GM23248 (cell line): ENCODE data around the gene ISOC2. TPM values are rescaled to one million over a fixed set of nuclear protein-coding genes. Genes with fewer than 3 reads are reported as not detected.
A peak's percentile ranks its signal among the peaks of the same experiment; 100 is the strongest.
"Not testable (repeated sequence)": the region's sequence is repeated elsewhere in the genome, so short reads cannot be mapped to it uniquely, and the experiment has no call there.

ENCODE experiments used
- DNase-seq: peaks from one replicate; pipeline ENCODE4 v3.0.0-alpha.2; 2015
- H2AFZ ChIP-seq: fragments of 200-600 bp; sonication (generic); 2 replicates; pipeline ENCODE4 v1.6.1; 2016; ENCODE audit warnings: antibody characterized with exemption
- H3F3A ChIP-seq: fragments of 200-600 bp; sonication (generic); 2 replicates; pipeline ENCODE4 v1.6.1; 2016; ENCODE audit warnings: mild to moderate bottlenecking, antibody characterized with exemption, mixed run types; ENCODE audit not compliant: insufficient read depth
- H3K27ac ChIP-seq: fragments of 200-600 bp; sonication (generic); 2 replicates; pipeline ENCODE4 v1.5.1; 2016; ENCODE audit warnings: mild to moderate bottlenecking
- H3K27me3 ChIP-seq: fragments of 200-600 bp; sonication (generic); replicated peaks from 2 replicates; pipeline ENCODE4 v1.6.1; 2016; ENCODE audit warnings: mild to moderate bottlenecking; ENCODE audit not compliant: insufficient read depth
- H3K36me3 ChIP-seq: fragments of 200-600 bp; sonication (generic); 2 replicates; pipeline ENCODE4 v1.6.1; 2016; ENCODE audit warnings: low read depth, mild to moderate bottlenecking
- H3K4me1 ChIP-seq: fragments of 200-600 bp; sonication (generic); 2 replicates; pipeline ENCODE4 v1.6.1; 2016; ENCODE audit warnings: mild to moderate bottlenecking; ENCODE audit not compliant: insufficient read depth
- H3K4me2 ChIP-seq: fragments of 200-600 bp; sonication (generic); one replicate; pipeline ENCODE4 v1.6.1; 2016; ENCODE audit warnings: mild to moderate bottlenecking; ENCODE audit not compliant: unreplicated experiment
- H3K4me3 ChIP-seq: fragments of 200-600 bp; sonication (generic); 2 replicates; pipeline ENCODE4 v1.5.1; 2016; ENCODE audit warnings: mild to moderate bottlenecking
- H3K79me2 ChIP-seq: fragments of 200-600 bp; sonication (generic); 2 replicates; pipeline ENCODE4 v1.6.1; 2016; ENCODE audit warnings: mild to moderate bottlenecking; ENCODE audit not compliant: insufficient read depth
- H3K9ac ChIP-seq: fragments of 200-600 bp; sonication (generic); 2 replicates; pipeline ENCODE4 v1.6.1; 2016; ENCODE audit warnings: mild to moderate bottlenecking
- H3K9me2 ChIP-seq: fragments of 200-600 bp; sonication (generic); 2 replicates; pipeline ENCODE4 v1.6.1; 2016; ENCODE audit warnings: mixed run types, mild to moderate bottlenecking, moderate library complexity; ENCODE audit not compliant: insufficient read depth
- H3K9me3 ChIP-seq: fragments of 200-600 bp; sonication (generic); one replicate; pipeline ENCODE4 v1.6.1; 2017; ENCODE audit warnings: low read depth
- H4K20me1 ChIP-seq: fragments of 200-600 bp; sonication (generic); 2 replicates; pipeline ENCODE4 v1.6.0; 2016; ENCODE audit not compliant: insufficient read depth
- EZH2 ChIP-seq: fragments of 200-600 bp; sonication (generic); IDR thresholded peaks from 2 replicates; pipeline ENCODE4 v1.6.1; 2018; ENCODE audit warnings: antibody characterized with exemption, mild to moderate bottlenecking; ENCODE audit not compliant: insufficient read depth, poor library complexity, severe bottlenecking
- EZH2phosphoT487 ChIP-seq: fragments of 200-600 bp; sonication (generic); IDR thresholded peaks from 2 replicates; pipeline ENCODE4 v1.6.1; 2018; ENCODE audit warnings: antibody characterized with exemption, moderate library complexity, mild to moderate bottlenecking, low read depth; ENCODE audit not compliant: insufficient read depth
- WGBS, 2 experiments: methylation state at CpG; one replicate each; pipeline ENCODE4 v1.1.6; 2015 to 2017; ENCODE audit warnings: low lambda C conversion rate in 2 of 2, low coverage in 1 of 2; ENCODE audit errors: missing lambda C conversion rate in 2 of 2; 5-methylcytosine and 5-hydroxymethylcytosine counted together
- in situ Hi-C: fragments of 300-500 bp; cut with MboI; formaldehyde crosslinking; loops from 2 replicates; pipeline ENCODE4 v1.15.0; 2020
- polyA plus RNA-seq: library from polyadenylated mRNA; unstranded; fragments of >200 nt; fragmentation: Nextera tagmentation; extraction: Ambion mirVana; gene quantifications from 2 replicates; pipeline ENCODE4 v1.2.1, GENCODE V29; 2016
- total RNA-seq: library from RNA; depleted of rRNA; stranded (reverse); fragments of >200 nt; shearing (Covaris generic); gene quantifications from 2 replicates; pipeline ENCODE4 v1.2.3, GENCODE V29; 2014

ISOC2 gene
- total and polyA plus RNA-seq, 2 experiments from 2014 or later = 34.0 to 103 TPM

GRCh38 chr19:55408533-55408872 lies 52.9 kb downstream of the ISOC2 start:
- Histone ChIP-seq H3K4me3 (peak overlapping the region; percentile 69), H4K20me1 (no peaks in the 10 kb centered on the region), H3K9ac (peak overlapping the region; percentile 78), H3K9me3 (no peaks in the 10 kb centered on the region), H3K4me1 (peaks cover 14% of the 10 kb centered on the region; the same call in 1 of the 2 replicates), H3K9me2 (no peaks in the 10 kb centered on the region), H3K4me2 (peak overlapping the region; percentile 79), H3K36me3 (peaks cover 4% of the 10 kb centered on the region; the same call in 1 of the 2 replicates), H3K27me3 (no peaks in the 10 kb centered on the region), H2AFZ (peak overlapping the region; percentile 90), H3F3A (no peaks in the 10 kb centered on the region), H3K79me2 (peaks cover 40% of the 10 kb centered on the region), H3K27ac (peak overlapping the region; percentile 97)
- TF ChIP-seq EZH2 = no peak
- no peak for TF ChIP-seq EZH2phosphoT487
- DNase-seq = no peak
- in situ Hi-C loops = no loop called here
- 34 to 36% methylated on average over 9 of the region's 9 CpGs for WGBS, 2 experiments

- peaks cover 46% of the 10 kb centered on the region for H3K79me2 ChIP-seq
- H3K27ac ChIP-seq = peak overlapping the region; percentile 97
- peak overlapping the region; percentile 98 for H3K9ac ChIP-seq
- no peaks in the 10 kb centered on the region for H3K9me3 ChIP-seq
- peak overlapping the region; percentile 92 for H3K4me3 ChIP-seq
- peak overlapping the region; percentile 79 for H3K4me2 ChIP-seq
- H3K4me1 ChIP-seq = peaks cover 14% of the 10 kb centered on the region; the same call in 1 of the 2 replicates
- no peaks in the 10 kb centered on the region for H3K9me2 ChIP-seq
- H3K27me3 ChIP-seq = no peaks in the 10 kb centered on the region
- 1% methylated on average over 40 to 72 of the region's 72 CpGs for WGBS, 2 experiments
- in situ Hi-C loops = no loop called here
- H3K36me3 ChIP-seq = peaks cover 8% of the 10 kb centered on the region; the same call in 1 of the 2 replicates
- TF ChIP-seq EZH2 (no peak), EZH2phosphoT487 (no peak)
- H4K20me1 ChIP-seq = no peaks in the 10 kb centered on the region
- DNase-seq = peak; percentile 100
- peak overlapping the region; percentile 90 for H2AFZ ChIP-seq
- peaks cover 5% of the 10 kb centered on the region; the same call in 1 of the 2 replicates for H3F3A ChIP-seq
Observed at GRCh38 chr19:55407800-55408532, 53.5 kb downstream of the ISOC2 start.

- H3K9me2 ChIP-seq, H4K20me1 ChIP-seq, H3K9me3 ChIP-seq, DNase-seq, H3F3A ChIP-seq, in situ Hi-C loops, H3K27me3 ChIP-seq, H3K36me3 ChIP-seq: not testable (repeated sequence)
- H2AFZ ChIP-seq = peak within 1 kb of the TSS; percentile 90
- peak within 1 kb of the TSS; percentile 79 for H3K4me2 ChIP-seq
- WGBS, 2 experiments = 1 to 3% methylated on average over 16 to 18 of the region's 36 CpGs
- H3K4me3 ChIP-seq = peak within 1 kb of the TSS; percentile 92
- H3K79me2 ChIP-seq = peaks cover 51% of the 10 kb centered on the region
- peak within 1 kb of the TSS; percentile 98 for H3K9ac ChIP-seq
- peak within 1 kb of the TSS; percentile 97 for H3K27ac ChIP-seq
- peaks cover 14% of the 10 kb centered on the region; the same call in 1 of the 2 replicates for H3K4me1 ChIP-seq
Observed at GRCh38 chr19:55407550-55407799, 54.0 kb downstream of the ISOC2 start, which contains the start of gene UBE2S. Gene UBE2S (minus strand): TSS chr19:55407788. CDS start chr19:55407589, 199 bp downstream.

GRCh38 chr19:55406826-55407549 lies 54.5 kb downstream of the ISOC2 start:
- TF ChIP-seq EZH2 = no peak
- no peak for TF ChIP-seq EZH2phosphoT487
- Histone ChIP-seq H3K9me3 (no peaks in the 10 kb centered on the region), H3K36me3 (peaks cover 8% of the 10 kb centered on the region; the same call in 1 of the 2 replicates), H3K27me3 (no peaks in the 10 kb centered on the region), H4K20me1 (no peaks in the 10 kb centered on the region; the same call in 1 of the 2 replicates), H3K4me1 (peaks cover 14% of the 10 kb centered on the region; the same call in 1 of the 2 replicates), H2AFZ (0 out of 2 replicates have a peak overlapping the region, but pooled peaks have one; percentile 5), H3K27ac (peak overlapping the region; percentile 97), H3K79me2 (peaks cover 54% of the 10 kb centered on the region), H3K4me3 (peak overlapping the region; percentile 92), H3K9ac (peak overlapping the region; percentile 98), H3F3A (peaks cover 15% of the 10 kb centered on the region; the same call in 1 of the 2 replicates), H3K9me2 (no peaks in the 10 kb centered on the region), H3K4me2 (peak overlapping the region; percentile 63)
- DNase-seq = peak; percentile 81
- 8 to 12% methylated on average over 29 to 31 of the region's 35 CpGs for WGBS, 2 experiments
- in situ Hi-C loops = no loop called here
